Neural cell (in vitro differentiated cells): ENCODE measurements around the gene RDH13.

Experiments used
- MXI1 ChIP-seq: fragments of 450-650 bp; conservative IDR thresholded peaks from 2 replicates; pipeline ENCODE4 v1.6.1; 2014; ENCODE audit warnings: antibody characterized with exemption, mild to moderate bottlenecking; ENCODE audit not compliant: poor library complexity, severe bottlenecking
- TF ChIP-seq, protein P1 (sequence below): fragments of 450-650 bp; IDR thresholded peaks from 2 replicates; pipeline ENCODE4 v1.5.1; 2014; ENCODE audit warnings: antibody characterized with exemption, mild to moderate bottlenecking, moderate library complexity; ENCODE audit not compliant: poor library complexity, severe bottlenecking

GRCh38 chr19:55088021-55088451, 25.1 kb upstream of the RDH13 start:
- TF ChIP-seq MXI1 = no peak
- TF ChIP-seq, protein P1, sequence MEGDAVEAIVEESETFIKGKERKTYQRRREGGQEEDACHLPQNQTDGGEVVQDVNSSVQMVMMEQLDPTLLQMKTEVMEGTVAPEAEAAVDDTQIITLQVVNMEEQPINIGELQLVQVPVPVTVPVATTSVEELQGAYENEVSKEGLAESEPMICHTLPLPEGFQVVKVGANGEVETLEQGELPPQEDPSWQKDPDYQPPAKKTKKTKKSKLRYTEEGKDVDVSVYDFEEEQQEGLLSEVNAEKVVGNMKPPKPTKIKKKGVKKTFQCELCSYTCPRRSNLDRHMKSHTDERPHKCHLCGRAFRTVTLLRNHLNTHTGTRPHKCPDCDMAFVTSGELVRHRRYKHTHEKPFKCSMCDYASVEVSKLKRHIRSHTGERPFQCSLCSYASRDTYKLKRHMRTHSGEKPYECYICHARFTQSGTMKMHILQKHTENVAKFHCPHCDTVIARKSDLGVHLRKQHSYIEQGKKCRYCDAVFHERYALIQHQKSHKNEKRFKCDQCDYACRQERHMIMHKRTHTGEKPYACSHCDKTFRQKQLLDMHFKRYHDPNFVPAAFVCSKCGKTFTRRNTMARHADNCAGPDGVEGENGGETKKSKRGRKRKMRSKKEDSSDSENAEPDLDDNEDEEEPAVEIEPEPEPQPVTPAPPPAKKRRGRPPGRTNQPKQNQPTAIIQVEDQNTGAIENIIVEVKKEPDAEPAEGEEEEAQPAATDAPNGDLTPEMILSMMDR = no peak
